Ascending aorta (tissue), 2 donors: ENCODE data around the gene METTL9. TPM values are rescaled to one million over a fixed set of nuclear protein-coding genes. Genes with fewer than 3 reads are reported as not detected.
"Not testable (repeated sequence)": the region's sequence is repeated elsewhere in the genome, so short reads cannot be mapped to it uniquely, and the experiment has no call there.

ENCODE experiments used
- DNase-seq, 2 donors: peaks; one replicate each; pipeline ENCODE4 v3.0.0-alpha.2; 2019; ENCODE audit warnings: low spot score in 2 of 2
- H3K27ac ChIP-seq, 2 donors: fragments of 200-600 bp; sonication (generic); one replicate each; pipeline ENCODE4 v1.5.1; 2016 to 2017; ENCODE audit warnings: mild to moderate bottlenecking in 1 of 2
- H3K27me3 ChIP-seq: fragments of 200-600 bp; sonication (generic); one replicate; pipeline ENCODE4 v1.5.1; 2017
- H3K36me3 ChIP-seq, 2 donors: fragments of 200-600 bp; sonication (generic); one replicate each; pipeline ENCODE4 v1.5.1; 2016
- H3K4me1 ChIP-seq, 2 donors: fragments of 200-600 bp; sonication (generic); one replicate each; pipeline ENCODE4 v1.5.1; 2016 to 2017; ENCODE audit warnings: mild to moderate bottlenecking in 1 of 2
- H3K4me3 ChIP-seq, 2 donors: fragments of 200-600 bp; sonication (generic); one replicate each; pipeline ENCODE4 v1.5.1; 2016 to 2017; ENCODE audit warnings: mild to moderate bottlenecking in 1 of 2
- H3K9me3 ChIP-seq, 2 donors: fragments of 200-600 bp; sonication (generic); one replicate each; pipeline ENCODE4 v1.5.1; 2016
- CTCF ChIP-seq, 3 experiments: fragments of 200-600 bp in 2 of 3; fragments of 450-650 bp in 1 of 3; sonication (generic) in 2 of 3; IDR thresholded peaks; one replicate each; pipeline ENCODE4 v1.5.1; 2016 to 2019; ENCODE audit warnings: antibody characterized with exemption in 3 of 3, mild to moderate bottlenecking in 1 of 3, moderate library complexity in 1 of 3
- intact Hi-C: fragments of 100-400 bp; cut with DNase I; formaldehyde crosslinking; loops from one replicate; pipeline ENCODE4 v1.15.1; 2023
- total RNA-seq: library from RNA; depleted of rRNA; stranded (reverse); fragments of >200 nt; gene quantifications from one replicate; pipeline ENCODE4 v1.1.0, GENCODE V29; 2016

Gene METTL9
- total RNA-seq, 1 donor from 2014 or later, result 168 TPM

- intact Hi-C loops, result no loop called here
- no peak for TF ChIP-seq CTCF (IDR thresholded peaks at IDR 0.05)
- DNase-seq, result no peak
- Histone ChIP-seq H3K4me3 (no peak overlapping the region), H3K27me3 (no peaks in the 10 kb centered on the region), H3K9me3 (no peaks in the 10 kb centered on the region), H3K27ac (no peak overlapping the region), H3K4me1 (no peaks in the 10 kb centered on the region), H3K36me3 (peaks cover 6 to 22% of the 10 kb centered on the region in 2 donors)
Measured at GRCh38 chr16:21634216-21634615, 34.8 kb downstream of the METTL9 start.

GRCh38 chr16:21635694-21636093 lies 36.3 kb downstream of the METTL9 start:
- not testable (repeated sequence) for H3K4me1 ChIP-seq, H3K4me3 ChIP-seq
- H3K36me3 ChIP-seq, result peaks cover 0 to 10% of the 10 kb centered on the region in 2 donors

GRCh38 chr16:21637032-21637968 lies 37.9 kb downstream of the METTL9 start:
- no peaks in the 10 kb centered on the region for H3K9me3 ChIP-seq
- no peaks in the 10 kb centered on the region for H3K4me1 ChIP-seq
- no peak overlapping the region for H3K4me3 ChIP-seq
- TF ChIP-seq CTCF (IDR thresholded peaks at IDR 0.05), result no peak
- H3K27me3 ChIP-seq, result no peaks in the 10 kb centered on the region
- no peak overlapping the region for H3K27ac ChIP-seq
- no peak for DNase-seq
- intact Hi-C loops, result no loop called here
- H3K36me3 ChIP-seq, result peaks cover 0 to 10% of the 10 kb centered on the region in 2 donors

More at GRCh38 chr16:21635694-21636093, 36.3 kb downstream of the METTL9 start:
- H3K27me3 ChIP-seq, DNase-seq, H3K9me3 ChIP-seq, intact Hi-C loops, H3K27ac ChIP-seq: not testable (repeated sequence)

GRCh38 chr16:21638573-21638975 lies 39.2 kb downstream of the METTL9 start:
- no peaks in the 10 kb centered on the region for H3K27me3 ChIP-seq
- H3K4me3 ChIP-seq, result no peak overlapping the region
- no peak for TF ChIP-seq CTCF (IDR thresholded peaks at IDR 0.05)
- H3K36me3 ChIP-seq, result peaks cover 0 to 10% of the 10 kb centered on the region in 2 donors
- DNase-seq, result no peak
- H3K27ac ChIP-seq, result no peak overlapping the region
- intact Hi-C loops, result no loop called here
- H3K4me1 ChIP-seq, result no peaks in the 10 kb centered on the region
- H3K9me3 ChIP-seq, result no peaks in the 10 kb centered on the region

GRCh38 chr16:21639493-21639892 lies 40.1 kb downstream of the METTL9 start:
- H3K27ac ChIP-seq, result no peak overlapping the region
- H3K4me1 ChIP-seq, result no peaks in the 10 kb centered on the region
- no peaks in the 10 kb centered on the region for H3K9me3 ChIP-seq
- no peak for TF ChIP-seq CTCF (IDR thresholded peaks at IDR 0.05)
- DNase-seq, result no peak
- H3K36me3 ChIP-seq, result peaks cover 0 to 3% of the 10 kb centered on the region in 2 donors
- no peaks in the 10 kb centered on the region for H3K27me3 ChIP-seq
- no peak overlapping the region for H3K4me3 ChIP-seq
- intact Hi-C loops, result no loop called here

- no peak for DNase-seq
- Histone ChIP-seq H3K27me3 (no peaks in the 10 kb centered on the region), H3K4me1 (no peaks in the 10 kb centered on the region), H3K4me3 (no peak overlapping the region), H3K27ac (no peak overlapping the region), H3K36me3 (no peaks in the 10 kb centered on the region), H3K9me3 (no peaks in the 10 kb centered on the region)
- intact Hi-C loops, result no loop called here
- no peak for TF ChIP-seq CTCF (IDR thresholded peaks at IDR 0.05)
Measured at GRCh38 chr16:21641916-21642315, 42.5 kb downstream of the METTL9 start.
